Esophagus muscularis mucosa (tissue), 4 donors: ENCODE measurements around the gene CHST15. TPM values are rescaled to one million over a fixed set of nuclear protein-coding genes. Genes with fewer than 3 reads are reported as not detected.

Source experiments
- DNase-seq: peaks from one replicate; pipeline ENCODE4 v3.0.0-alpha.2; 2017; ENCODE audit errors: extremely low spot score
- H3K27ac ChIP-seq, 4 donors: fragments of 200-600 bp; sonication (generic); replicated peaks in 1 of 4; 1 replicate in 3 of 4; 2 replicates in 1 of 4; pipeline ENCODE4 v1.5.1; 2016 to 2019; ENCODE audit warnings: mild to moderate bottlenecking in 1 of 4
- H3K27me3 ChIP-seq, 4 donors: fragments of 200-600 bp; sonication (generic); one replicate each; pipeline versions ENCODE4 v1.5.1 to v1.6.0; 2016 to 2019
- H3K36me3 ChIP-seq, 4 donors: fragments of 200-600 bp; sonication (generic); one replicate each; pipeline ENCODE4 v1.5.1; 2016 to 2019
- H3K4me1 ChIP-seq, 4 donors: fragments of 200-600 bp; sonication (generic); one replicate each; pipeline ENCODE4 v1.5.1; 2016 to 2019
- H3K4me3 ChIP-seq, 4 donors: fragments of 200-600 bp; sonication (generic); 1 replicate in 2 of 4; 2 replicates in 2 of 4; pipeline ENCODE4 v1.5.1; 2016 to 2019; ENCODE audit warnings: mild to moderate bottlenecking in 4 of 4, moderate library complexity in 1 of 4
- H3K9me3 ChIP-seq, 4 donors: fragments of 200-600 bp; sonication (generic); 1 replicate in 3 of 4; 2 replicates in 1 of 4; pipeline ENCODE4 v1.5.1; 2016 to 2019
- EP300 ChIP-seq: sonication (generic); formaldehyde crosslinking; IDR thresholded peaks from one replicate; pipeline ENCODE4 v1.6.1; 2017; ENCODE audit warnings: antibody characterized with exemption
- POLR2A ChIP-seq: fragments of 450-650 bp; IDR thresholded peaks from one replicate; pipeline ENCODE4 v1.6.1; 2017; ENCODE audit warnings: antibody characterized with exemption, moderate library complexity, mild to moderate bottlenecking, low read depth
- POLR2AphosphoS5 ChIP-seq, 2 donors: sonication (generic); formaldehyde crosslinking; IDR thresholded peaks; one replicate each; pipeline ENCODE4 v1.6.1; 2017; ENCODE audit warnings: antibody characterized with exemption in 2 of 2
- WGBS: methylation state at CpG from one replicate; pipeline ENCODE4 v1.1.5; 2018; 5-methylcytosine and 5-hydroxymethylcytosine counted together
- intact Hi-C: fragments of 100-400 bp; cut with DNase I; formaldehyde crosslinking; loops from one replicate; pipeline ENCODE4 v1.15.1; 2023
- total RNA-seq, 4 donors: library from RNA; depleted of rRNA; stranded (reverse); fragments of >200 nt; gene quantifications; one replicate each; pipeline versions ENCODE4 v1.1.0 to v1.2.1, GENCODE V29; 2016
- TF ChIP-seq, protein P1 (sequence below), 3 experiments: fragments of 200-600 bp in 2 of 3; fragments of 450-650 bp in 1 of 3; sonication (generic) in 2 of 3; IDR thresholded peaks; one replicate each; pipeline ENCODE4 v1.5.1; 2017 to 2019; ENCODE audit warnings: antibody characterized with exemption in 3 of 3, mild to moderate bottlenecking in 2 of 3, moderate library complexity in 1 of 3

CHST15 gene
- total RNA-seq, 4 donors from 2014 or later: 48.2 to 76.1 (median 62.5) TPM

GRCh38 chr10:124032971-124033886 lies 60.2 kb downstream of the CHST15 start:
- Histone ChIP-seq H3K27ac (peak overlapping the region; percentile 68 to 82 (median 76)), H3K36me3 (peaks cover 0 to 40% (median 19%) of the 10 kb centered on the region in 4 donors), H3K4me3 (no peak overlapping the region)

DNA sequence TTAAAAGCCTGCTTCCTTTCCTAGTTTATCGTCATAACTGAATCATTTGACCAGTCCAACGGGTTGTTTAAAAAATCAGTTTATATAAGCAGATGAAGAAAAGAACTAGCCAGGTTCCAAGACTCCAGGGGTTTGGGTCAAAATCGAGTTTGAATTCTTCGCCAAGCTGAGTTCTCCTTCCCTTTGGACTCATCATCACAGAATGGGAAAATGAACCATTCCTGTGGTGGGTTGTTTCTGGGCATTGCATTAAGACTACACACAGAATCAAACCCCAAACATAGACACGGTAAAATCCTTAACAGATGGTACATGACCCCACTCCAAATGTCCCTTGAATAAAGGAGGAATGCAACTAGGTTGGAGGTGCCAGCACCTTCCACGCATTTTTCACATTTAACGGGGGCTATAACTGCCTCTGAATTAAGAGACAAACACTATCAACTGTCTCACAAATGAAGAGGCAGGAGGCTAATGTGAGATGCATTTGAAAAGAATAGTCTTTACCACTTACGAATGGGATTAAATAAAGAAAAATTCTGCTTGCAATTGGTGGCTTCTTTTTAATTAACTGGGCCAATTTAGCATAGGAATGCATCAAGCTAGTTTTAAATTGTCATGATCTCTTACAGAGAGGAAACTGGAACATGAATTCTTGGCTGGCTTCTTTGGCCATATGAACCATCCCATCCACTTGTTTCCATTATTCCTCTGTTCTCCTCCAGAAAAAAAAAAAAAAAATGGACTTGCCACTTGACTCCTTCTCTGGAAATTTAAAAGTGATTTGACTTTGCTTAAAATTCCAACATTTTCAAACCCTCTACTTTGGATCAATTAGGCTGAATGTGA lies 61.1 kb downstream of the CHST15 start:
- Histone ChIP-seq H3K4me1 (peaks cover 18 to 86% (median 77%) of the 10 kb centered on the region in 4 donors), H3K4me3 (no peak overlapping the region), H3K36me3 (peaks cover 0 to 38% (median 12%) of the 10 kb centered on the region in 4 donors), H3K27ac (peak overlapping the region; percentile 68 to 82 (median 76)), H3K27me3 (no peaks in the 10 kb centered on the region), H3K9me3 (no peaks in the 10 kb centered on the region)
- no peak for DNase-seq
- 45% methylated on average over 8 of the region's 8 CpGs for WGBS
- TF ChIP-seq, protein P1, sequence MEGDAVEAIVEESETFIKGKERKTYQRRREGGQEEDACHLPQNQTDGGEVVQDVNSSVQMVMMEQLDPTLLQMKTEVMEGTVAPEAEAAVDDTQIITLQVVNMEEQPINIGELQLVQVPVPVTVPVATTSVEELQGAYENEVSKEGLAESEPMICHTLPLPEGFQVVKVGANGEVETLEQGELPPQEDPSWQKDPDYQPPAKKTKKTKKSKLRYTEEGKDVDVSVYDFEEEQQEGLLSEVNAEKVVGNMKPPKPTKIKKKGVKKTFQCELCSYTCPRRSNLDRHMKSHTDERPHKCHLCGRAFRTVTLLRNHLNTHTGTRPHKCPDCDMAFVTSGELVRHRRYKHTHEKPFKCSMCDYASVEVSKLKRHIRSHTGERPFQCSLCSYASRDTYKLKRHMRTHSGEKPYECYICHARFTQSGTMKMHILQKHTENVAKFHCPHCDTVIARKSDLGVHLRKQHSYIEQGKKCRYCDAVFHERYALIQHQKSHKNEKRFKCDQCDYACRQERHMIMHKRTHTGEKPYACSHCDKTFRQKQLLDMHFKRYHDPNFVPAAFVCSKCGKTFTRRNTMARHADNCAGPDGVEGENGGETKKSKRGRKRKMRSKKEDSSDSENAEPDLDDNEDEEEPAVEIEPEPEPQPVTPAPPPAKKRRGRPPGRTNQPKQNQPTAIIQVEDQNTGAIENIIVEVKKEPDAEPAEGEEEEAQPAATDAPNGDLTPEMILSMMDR (IDR thresholded peaks at IDR 0.05): no peak
- no peak for TF ChIP-seq POLR2AphosphoS5 (IDR thresholded peaks at IDR 0.05)
- no peak for TF ChIP-seq EP300
- TF ChIP-seq POLR2A: no peak
- intact Hi-C loops: no loop called here

More at GRCh38 chr10:124032971-124033886, 60.2 kb downstream of the CHST15 start:
- intact Hi-C loops: no loop called here
- TF ChIP-seq POLR2AphosphoS5 (IDR thresholded peaks at IDR 0.05): peak; percentile 44 to 45
- TF ChIP-seq, protein P1 (IDR thresholded peaks at IDR 0.05): no peak
- TF ChIP-seq POLR2A: no peak
- WGBS: 38% methylated on average over 15 of the region's 15 CpGs
- no peaks in the 10 kb centered on the region for H3K9me3 ChIP-seq
- no peaks in the 10 kb centered on the region for H3K27me3 ChIP-seq
- peaks cover 18 to 78% (median 73%) of the 10 kb centered on the region in 4 donors for H3K4me1 ChIP-seq
- no peak for DNase-seq

GRCh38 chr10:124030492-124031110 lies 62.8 kb downstream of the CHST15 start:
- H3K4me3 ChIP-seq: no peak overlapping the region
- DNase-seq: no peak
- H3K4me1 ChIP-seq: peaks cover 18 to 96% (median 85%) of the 10 kb centered on the region in 4 donors
- no peaks in the 10 kb centered on the region for H3K9me3 ChIP-seq
- TF ChIP-seq EP300 (no peak), POLR2AphosphoS5 (IDR thresholded peaks at IDR 0.05) (no peak), POLR2A (no peak)
- TF ChIP-seq, protein P1 (IDR thresholded peaks at IDR 0.05): no peak
- H3K36me3 ChIP-seq: peaks cover 0 to 21% (median 3%) of the 10 kb centered on the region in 4 donors
- 87% methylated on average over 14 of the region's 15 CpGs for WGBS
- intact Hi-C loops: no loop called here
- peak overlapping the region in 2 of 4 donors; percentile 77 to 82 for H3K27ac ChIP-seq
- H3K27me3 ChIP-seq: no peaks in the 10 kb centered on the region

GRCh38 chr10:124030061-124030460 lies 63.3 kb downstream of the CHST15 start:
- no peaks in the 10 kb centered on the region for H3K27me3 ChIP-seq
- 70% methylated on average over 8 of the region's 8 CpGs for WGBS
- no peaks in the 10 kb centered on the region for H3K9me3 ChIP-seq
- no peak for DNase-seq
- peaks cover 0 to 20% (median under 1%) of the 10 kb centered on the region in 4 donors for H3K36me3 ChIP-seq
- H3K4me1 ChIP-seq: peaks cover 18 to 96% (median 87%) of the 10 kb centered on the region in 4 donors
- intact Hi-C loops: no loop called here
- peak overlapping the region in 3 of 4 donors; percentile 30 to 82 (median 77) for H3K27ac ChIP-seq
- H3K4me3 ChIP-seq: no peak overlapping the region
- TF ChIP-seq POLR2AphosphoS5 (IDR thresholded peaks at IDR 0.05) (no peak), EP300 (no peak), POLR2A (no peak)
- TF ChIP-seq, protein P1 (IDR thresholded peaks at IDR 0.05): no peak
